ENCODE data around the gene RASL12.
"Not testable (repeated sequence)": the region's sequence is repeated elsewhere in the genome, so short reads cannot be mapped to it uniquely, and the experiment has no call there.

The RASL12 gene

GRCh38 chr15:65020419-65020818, 47.4 kb downstream of the RASL12 start:
- no peak for DNase-seq

- not testable (repeated sequence) for DNase-seq
Observed at GRCh38 chr15:65011198-65011597, 56.6 kb downstream of the RASL12 start.

- no peak for DNase-seq
Observed at GRCh38 chr15:65008983-65009382, 58.8 kb downstream of the RASL12 start.

GRCh38 chr15:65006876-65007275, 60.9 kb downstream of the RASL12 start:
- DNase-seq: no peak

- no peak for DNase-seq
Observed at GRCh38 chr15:65004993-65005392, 62.8 kb downstream of the RASL12 start.
